Activated B cell treated with CpG ODN at 0.5 μM for 24 hours (primary cell): ENCODE results near the gene COL4A1. TPM values are rescaled to one million over a fixed set of nuclear protein-coding genes. Genes with fewer than 3 reads are reported as not detected.

ENCODE experiments used
- ATAC-seq: fragments of 200-7000 bp; cut with Tn5 transposase; one replicate; pipeline ENCODE4 v1.10.0; 2021; ENCODE audit warnings: low read depth, mild to moderate bottlenecking, moderate library complexity
- CTCF ChIA-PET: fragments of 350-600 bp; sonication (Branson Sonifier 250); formaldehyde crosslinking; loops from one replicate; lab custom pipeline; 2021; ENCODE audit warnings: antibody characterized with exemption; lab: Charles Lee
- POLR2A ChIA-PET: fragments of 350-600 bp; sonication (Branson Sonifier 250); formaldehyde crosslinking; loops from one replicate; lab custom pipeline; 2021; ENCODE audit warnings: antibody characterized with exemption; lab: Charles Lee
- DNase-seq: peaks from one replicate; pipeline ENCODE4 v3.0.0; 2022
- H3K27ac Mint-ChIP-seq: one replicate; pipeline ENCODE4 v1.8.0; 2020; ENCODE audit warnings: mixed read lengths
- H3K27me3 Mint-ChIP-seq: one replicate; pipeline ENCODE4 v1.8.0; 2021; ENCODE audit warnings: mixed read lengths
- H3K36me3 Mint-ChIP-seq: one replicate; pipeline ENCODE4 v1.8.0; 2021; ENCODE audit warnings: low read depth, mixed read lengths
- H3K4me1 Mint-ChIP-seq: one replicate; pipeline ENCODE4 v1.8.0; 2021; ENCODE audit warnings: mixed read lengths
- H3K4me3 Mint-ChIP-seq: one replicate; pipeline ENCODE4 v1.8.0; 2020; ENCODE audit warnings: mild to moderate bottlenecking, mixed read lengths
- H3K9me3 Mint-ChIP-seq: one replicate; pipeline ENCODE4 v1.8.0; 2020; ENCODE audit warnings: mixed read lengths
- CTCF ChIP-seq: fragments of 200-600 bp; IDR thresholded peaks from one replicate; pipeline ENCODE4 v1.8.0; 2022; ENCODE audit warnings: antibody characterized with exemption, mild to moderate bottlenecking
- intact Hi-C: fragments of 100-400 bp; cut with micrococcal nuclease; formaldehyde crosslinking; loops from one replicate; pipeline ENCODE4 v1.15.1; 2024
- total RNA-seq: library from RNA; stranded (reverse); gene quantifications from 2 replicates; pipeline ENCODE4 v1.2.3, GENCODE V29; 2022

Gene COL4A1
- total RNA-seq, 1 donor from 2014 or later = not detected

GRCh38 chr13:110319774-110320509 is 13.0 kb upstream of the COL4A1 start:
- ChIA-PET POLR2A (no interaction called here), CTCF (no interaction called here)
- intact Hi-C loops = no loop called here
- ATAC-seq = no peak
- H3K27me3 Mint-ChIP-seq = peaks cover 11% of the 10 kb centered on the region
- H3K4me1 Mint-ChIP-seq = no peaks in the 10 kb centered on the region
- H3K36me3 Mint-ChIP-seq = no peaks in the 10 kb centered on the region
- H3K9me3 Mint-ChIP-seq = no peaks in the 10 kb centered on the region
- H3K27ac Mint-ChIP-seq = no peak overlapping the region
- TF ChIP-seq CTCF = no peak
- H3K4me3 Mint-ChIP-seq = no peak overlapping the region
- DNase-seq = no peak

- no peak for TF ChIP-seq CTCF
- H3K27ac Mint-ChIP-seq = no peak overlapping the region
- intact Hi-C loops = no loop called here
Measured at GRCh38 chr13:110319397-110319773, 12.4 kb upstream of the COL4A1 start.

GRCh38 chr13:110318920-110319319 is 12.0 kb upstream of the COL4A1 start:
- no peak overlapping the region for H3K27ac Mint-ChIP-seq
- intact Hi-C loops = no loop called here
- no peaks in the 10 kb centered on the region for H3K36me3 Mint-ChIP-seq
- ATAC-seq (no peak), DNase-seq (no peak)
- CTCF ChIA-PET = no interaction called here
- H3K27me3 Mint-ChIP-seq = peaks cover 11% of the 10 kb centered on the region
- no peaks in the 10 kb centered on the region for H3K4me1 Mint-ChIP-seq
- no peak for TF ChIP-seq CTCF
- POLR2A ChIA-PET = no interaction called here
- H3K4me3 Mint-ChIP-seq = no peak overlapping the region
- H3K9me3 Mint-ChIP-seq = no peaks in the 10 kb centered on the region

More at GRCh38 chr13:110319397-110319773, 12.4 kb upstream of the COL4A1 start:
- CTCF ChIA-PET = no interaction called here
- POLR2A ChIA-PET = no interaction called here
- no peak overlapping the region for H3K4me3 Mint-ChIP-seq
- H3K36me3 Mint-ChIP-seq = no peaks in the 10 kb centered on the region
- no peaks in the 10 kb centered on the region for H3K4me1 Mint-ChIP-seq
- peaks cover 7% of the 10 kb centered on the region for H3K27me3 Mint-ChIP-seq
- H3K9me3 Mint-ChIP-seq = no peaks in the 10 kb centered on the region
- no peak for ATAC-seq
- no peak for DNase-seq

GRCh38 chr13:110317496-110318195 is 10.7 kb upstream of the COL4A1 start:
- ATAC-seq (no peak), DNase-seq (no peak)
- CTCF ChIA-PET = no interaction called here
- H3K4me3 Mint-ChIP-seq = no peak overlapping the region
- H3K27me3 Mint-ChIP-seq = peaks cover 18% of the 10 kb centered on the region
- POLR2A ChIA-PET = no interaction called here
- TF ChIP-seq CTCF = no peak
- H3K9me3 Mint-ChIP-seq = no peaks in the 10 kb centered on the region
- intact Hi-C loops = no loop called here
- no peaks in the 10 kb centered on the region for H3K36me3 Mint-ChIP-seq
- no peaks in the 10 kb centered on the region for H3K4me1 Mint-ChIP-seq
- H3K27ac Mint-ChIP-seq = no peak overlapping the region

DNA sequence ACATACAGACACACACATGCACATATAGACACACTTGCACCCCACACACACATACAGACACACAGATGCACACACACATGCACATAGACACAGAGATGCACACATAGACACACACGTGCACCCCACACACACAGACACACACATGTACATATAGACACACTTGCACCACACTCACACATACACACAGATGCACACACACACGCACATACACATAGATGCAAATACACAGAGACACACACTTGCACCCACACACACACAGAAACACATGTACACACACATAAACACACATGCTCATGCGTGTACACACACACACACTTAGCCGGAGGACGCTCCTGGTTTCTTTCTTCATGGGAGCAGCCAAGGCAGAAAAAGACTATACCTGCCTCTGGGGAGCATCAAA is 10.1 kb upstream of the COL4A1 start:
- no peak for TF ChIP-seq CTCF
- H3K9me3 Mint-ChIP-seq = no peaks in the 10 kb centered on the region
- ChIA-PET CTCF (no interaction called here), POLR2A (no interaction called here)
- no peaks in the 10 kb centered on the region for H3K36me3 Mint-ChIP-seq
- intact Hi-C loops = no loop called here
- H3K4me3 Mint-ChIP-seq = no peak overlapping the region
- no peak overlapping the region for H3K27ac Mint-ChIP-seq
- ATAC-seq (no peak), DNase-seq (no peak)
- H3K27me3 Mint-ChIP-seq = peaks cover 21% of the 10 kb centered on the region
- no peaks in the 10 kb centered on the region for H3K4me1 Mint-ChIP-seq
